ENCODE measurements around the gene PTGR1.

DNA sequence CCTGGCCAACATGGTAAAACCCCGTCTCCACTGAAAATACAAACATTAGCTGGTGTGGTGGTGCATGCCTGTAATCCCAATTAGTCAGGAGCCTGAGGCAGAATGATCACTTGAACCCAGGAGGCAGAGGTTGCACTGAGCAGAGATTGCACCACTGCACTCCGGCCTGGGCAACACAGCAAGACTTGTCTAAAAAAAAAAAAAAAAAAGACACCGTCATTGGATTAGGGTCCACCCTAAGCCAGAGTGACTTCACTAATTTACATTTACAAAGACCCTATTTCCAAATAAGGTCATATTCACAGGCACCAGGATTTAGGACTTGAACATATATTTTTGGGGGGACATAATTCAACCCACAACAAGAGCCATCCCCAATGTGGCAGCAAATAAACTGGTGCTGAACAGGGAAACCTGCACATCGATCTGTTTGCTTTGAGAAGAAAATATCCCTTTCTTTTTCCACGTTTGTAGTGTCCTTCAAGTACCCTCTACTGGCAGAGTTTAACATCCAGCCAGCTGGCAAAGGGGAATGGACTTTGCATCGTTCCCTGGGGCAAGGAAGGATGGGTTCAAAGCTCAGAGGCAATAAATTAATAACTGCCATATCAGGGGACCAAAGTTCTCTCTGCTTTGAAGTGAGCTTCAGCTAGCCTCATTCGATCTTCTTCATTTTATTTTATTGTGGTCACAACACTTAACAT is 28.0 kb upstream of the PTGR1 start:
- TF ChIP-seq, protein P1, sequence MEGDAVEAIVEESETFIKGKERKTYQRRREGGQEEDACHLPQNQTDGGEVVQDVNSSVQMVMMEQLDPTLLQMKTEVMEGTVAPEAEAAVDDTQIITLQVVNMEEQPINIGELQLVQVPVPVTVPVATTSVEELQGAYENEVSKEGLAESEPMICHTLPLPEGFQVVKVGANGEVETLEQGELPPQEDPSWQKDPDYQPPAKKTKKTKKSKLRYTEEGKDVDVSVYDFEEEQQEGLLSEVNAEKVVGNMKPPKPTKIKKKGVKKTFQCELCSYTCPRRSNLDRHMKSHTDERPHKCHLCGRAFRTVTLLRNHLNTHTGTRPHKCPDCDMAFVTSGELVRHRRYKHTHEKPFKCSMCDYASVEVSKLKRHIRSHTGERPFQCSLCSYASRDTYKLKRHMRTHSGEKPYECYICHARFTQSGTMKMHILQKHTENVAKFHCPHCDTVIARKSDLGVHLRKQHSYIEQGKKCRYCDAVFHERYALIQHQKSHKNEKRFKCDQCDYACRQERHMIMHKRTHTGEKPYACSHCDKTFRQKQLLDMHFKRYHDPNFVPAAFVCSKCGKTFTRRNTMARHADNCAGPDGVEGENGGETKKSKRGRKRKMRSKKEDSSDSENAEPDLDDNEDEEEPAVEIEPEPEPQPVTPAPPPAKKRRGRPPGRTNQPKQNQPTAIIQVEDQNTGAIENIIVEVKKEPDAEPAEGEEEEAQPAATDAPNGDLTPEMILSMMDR (IDR thresholded peaks at IDR 0.05), result no peak
- no peak for TF ChIP-seq POLR2A (IDR thresholded peaks at IDR 0.05)

Measured in adrenal gland (tissue), 5 donors.